Activated CD8-positive, alpha-beta memory T cell treated with anti-CD3 and anti-CD28 coated beads, Interleukin-2, amount 50 U/mL, for 4 hours (primary cell): Measurements from ENCODE around the gene C2orf81.

Experiments used
- DNase-seq: peaks from one replicate; pipeline ENCODE4 v3.0.0-alpha.2; 2020

Gene C2orf81

GRCh38 chr2:74387346-74387745, 34.1 kb downstream of the C2orf81 start:
- no peak for DNase-seq

- DNase-seq = no peak
These were observed 36.0 kb downstream of the C2orf81 start for GRCh38 chr2:74385396-74385795.

- DNase-seq = no peak
These were observed 37.4 kb downstream of the C2orf81 start for GRCh38 chr2:74384051-74384450.

GRCh38 chr2:74383254-74383653, 38.2 kb downstream of the C2orf81 start:
- DNase-seq = no peak

DNA sequence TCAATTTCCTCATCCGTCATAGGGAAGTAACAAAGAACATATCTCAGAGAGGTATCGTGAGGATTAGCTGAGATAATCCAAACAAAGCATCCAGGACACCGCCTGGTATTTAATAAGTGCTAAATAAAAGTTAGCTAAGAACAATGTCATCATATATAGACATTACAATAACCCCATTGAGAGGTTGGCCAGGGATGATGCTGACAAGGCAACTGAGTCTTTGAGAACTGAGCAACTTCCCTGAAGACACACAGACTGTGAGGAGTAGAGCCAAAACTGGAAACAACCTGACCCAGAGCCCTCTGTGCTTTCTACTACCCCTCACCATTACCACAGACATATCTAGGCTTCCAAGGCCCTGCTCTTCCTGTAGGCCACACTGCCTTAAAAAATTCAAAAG, 39.7 kb downstream of the C2orf81 start:
- no peak for DNase-seq

DNA sequence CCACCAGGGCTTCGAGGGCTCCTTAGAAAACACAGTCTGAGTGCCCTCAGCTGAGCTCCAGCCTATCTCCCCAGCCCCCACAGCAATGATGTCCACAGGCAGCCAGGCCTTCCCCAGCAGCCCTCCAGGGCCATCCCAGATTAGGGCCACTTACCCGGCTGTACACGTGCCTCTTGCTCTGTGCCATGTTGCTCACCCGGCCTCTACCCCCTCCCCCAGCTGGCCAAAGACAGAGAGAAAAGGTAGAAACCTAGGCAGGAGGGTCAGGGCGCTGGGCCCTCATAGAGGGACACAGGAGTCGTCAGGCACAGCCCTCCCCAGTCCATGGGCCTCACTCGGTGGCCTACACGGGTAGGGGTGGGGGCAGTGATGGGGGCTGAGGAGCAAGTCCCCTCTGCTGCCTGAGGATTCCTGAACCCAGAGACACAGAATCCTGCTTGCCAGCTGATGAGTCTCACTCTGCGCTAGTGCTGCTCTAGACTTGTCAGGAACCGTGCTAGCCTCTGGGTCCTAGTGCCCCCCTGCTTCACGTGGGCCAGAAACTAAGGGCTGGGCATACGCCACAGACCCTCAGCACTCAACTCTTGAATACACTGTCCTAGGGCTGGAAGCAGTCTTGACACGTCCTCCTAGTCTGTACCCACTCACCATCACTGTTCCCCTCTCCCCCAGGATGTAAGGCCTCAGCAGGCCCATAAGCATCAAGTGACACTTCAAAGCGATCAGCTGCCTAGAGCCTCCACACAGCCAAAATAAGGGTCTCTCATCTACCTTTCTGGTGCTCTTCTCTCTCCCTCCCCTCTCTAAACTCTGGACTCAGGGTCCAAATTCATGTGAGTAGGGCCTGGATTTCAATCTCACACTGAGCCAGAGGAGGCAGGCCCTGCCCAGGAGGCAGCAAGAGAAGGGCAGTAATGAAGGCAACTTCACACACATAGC, 41.3 kb downstream of the C2orf81 start, which contains the start of gene DCTN1:
TSS of gene DCTN1 (minus strand) at position 461 of the 939 bp plus-strand sequence. CDS start at position 187, 274 bp downstream.
- DNase-seq = peak; percentile 33

DNA sequence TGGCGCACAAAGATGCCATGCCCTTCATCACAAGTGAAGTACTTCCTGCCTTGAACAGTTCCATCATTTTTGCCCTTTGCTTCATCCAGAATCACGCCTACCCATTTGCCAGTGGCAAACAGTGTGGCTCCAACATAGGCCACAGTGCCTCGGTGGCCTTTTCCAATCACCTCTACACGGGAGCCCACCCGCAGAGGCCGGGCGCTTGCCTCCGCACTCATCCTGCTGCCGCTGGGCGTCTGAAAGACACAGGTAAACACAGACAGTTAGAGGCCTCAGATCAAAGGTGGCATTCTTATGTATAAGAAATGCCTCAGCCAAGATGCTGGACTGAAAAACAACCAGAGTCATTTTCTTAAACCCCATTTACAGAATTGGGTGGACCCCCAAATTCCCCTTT, 43.4 kb downstream of the C2orf81 start:
- no peak for DNase-seq

DNA sequence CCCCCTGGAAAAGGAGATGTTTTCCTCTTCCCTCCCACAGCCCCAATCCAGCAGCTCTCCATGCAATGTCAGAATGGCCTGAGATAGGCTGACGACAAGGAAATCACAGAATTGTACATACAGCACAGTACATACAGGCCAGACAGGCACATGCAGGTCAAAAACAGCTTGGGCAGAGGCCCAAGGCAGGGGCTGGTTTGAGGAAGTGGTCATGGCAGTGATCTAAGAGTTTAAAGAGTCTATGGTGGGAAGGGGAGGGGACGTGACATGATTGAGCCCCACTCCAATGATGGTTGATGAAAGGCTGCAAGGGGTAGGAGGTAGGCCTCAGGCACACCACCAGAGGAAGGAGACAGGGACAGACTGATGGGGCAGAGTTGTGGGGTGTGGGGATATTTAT, 45.6 kb downstream of the C2orf81 start:
- DNase-seq = no peak

GRCh38 chr2:74374509-74375205, 46.8 kb downstream of the C2orf81 start:
- DNase-seq = no peak

GRCh38 chr2:74373985-74374384, 47.4 kb downstream of the C2orf81 start:
- DNase-seq = no peak

GRCh38 chr2:74373221-74373676, 48.2 kb downstream of the C2orf81 start:
- DNase-seq = no peak

DNA sequence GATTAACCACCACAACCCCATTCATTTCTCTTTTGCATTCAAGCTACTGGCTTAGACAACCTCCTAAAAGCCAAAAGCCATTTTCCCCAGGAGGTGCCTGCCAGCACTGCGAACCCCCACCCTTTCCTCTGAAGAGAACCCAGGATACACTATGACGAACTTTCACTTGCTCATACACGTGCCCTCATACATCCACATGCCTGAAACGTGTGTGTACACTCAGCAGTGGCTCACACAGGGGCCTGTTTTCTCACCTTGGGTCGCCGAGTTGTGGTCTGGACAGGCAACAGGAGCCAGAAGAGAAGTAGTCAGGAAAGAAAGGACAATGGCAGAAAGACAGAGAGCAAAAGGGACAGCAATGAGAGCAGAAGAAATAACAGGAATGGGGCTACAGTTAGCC, 48.7 kb downstream of the C2orf81 start:
- no peak for DNase-seq

DNA sequence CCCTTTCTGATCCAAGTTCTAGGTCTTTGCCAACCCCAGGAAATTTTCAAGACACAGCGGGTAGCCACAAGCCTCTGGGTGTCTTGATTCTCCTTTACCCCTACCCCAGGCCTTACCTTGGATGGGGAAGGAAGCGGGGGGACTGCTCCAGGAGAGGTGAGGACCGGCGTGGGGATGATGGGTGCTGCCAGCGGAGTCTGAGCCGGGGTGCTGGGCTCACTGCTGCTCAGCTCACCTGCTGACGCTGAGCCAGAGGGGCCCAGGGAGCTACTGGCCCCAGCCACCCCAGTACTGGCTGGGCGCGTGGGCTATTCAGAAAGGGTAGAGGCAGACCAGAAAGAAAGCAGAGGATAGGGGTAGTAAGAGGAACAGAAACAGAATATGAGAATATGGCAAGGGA, 50.0 kb downstream of the C2orf81 start:
- DNase-seq = no peak

GRCh38 chr2:74369976-74370375, 51.4 kb downstream of the C2orf81 start:
- DNase-seq = no peak

DNA sequence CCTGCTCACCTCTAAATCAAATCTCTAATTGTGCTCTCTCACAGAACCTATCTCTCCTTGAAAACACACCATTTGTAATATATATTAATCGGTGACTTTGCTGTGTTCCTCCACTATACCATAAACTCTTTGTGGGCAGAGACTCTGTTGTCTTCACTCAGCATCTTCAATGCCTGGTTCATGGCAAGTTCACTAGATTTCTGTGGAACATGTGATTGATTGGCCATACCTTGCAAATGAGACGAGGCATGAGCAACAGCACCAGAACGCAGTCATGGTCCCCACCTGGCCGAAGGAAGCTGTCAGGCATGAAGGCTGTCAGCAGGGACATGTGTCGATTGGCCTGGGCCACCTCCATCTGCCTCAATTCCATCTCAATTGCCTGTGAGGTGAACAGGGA, 52.9 kb downstream of the C2orf81 start:
- DNase-seq = no peak

- no peak for DNase-seq
These were observed 53.6 kb downstream of the C2orf81 start for GRCh38 chr2:74367789-74368188.

- no peak for DNase-seq
These were observed 55.4 kb downstream of the C2orf81 start for GRCh38 chr2:74366036-74366435.

DNA sequence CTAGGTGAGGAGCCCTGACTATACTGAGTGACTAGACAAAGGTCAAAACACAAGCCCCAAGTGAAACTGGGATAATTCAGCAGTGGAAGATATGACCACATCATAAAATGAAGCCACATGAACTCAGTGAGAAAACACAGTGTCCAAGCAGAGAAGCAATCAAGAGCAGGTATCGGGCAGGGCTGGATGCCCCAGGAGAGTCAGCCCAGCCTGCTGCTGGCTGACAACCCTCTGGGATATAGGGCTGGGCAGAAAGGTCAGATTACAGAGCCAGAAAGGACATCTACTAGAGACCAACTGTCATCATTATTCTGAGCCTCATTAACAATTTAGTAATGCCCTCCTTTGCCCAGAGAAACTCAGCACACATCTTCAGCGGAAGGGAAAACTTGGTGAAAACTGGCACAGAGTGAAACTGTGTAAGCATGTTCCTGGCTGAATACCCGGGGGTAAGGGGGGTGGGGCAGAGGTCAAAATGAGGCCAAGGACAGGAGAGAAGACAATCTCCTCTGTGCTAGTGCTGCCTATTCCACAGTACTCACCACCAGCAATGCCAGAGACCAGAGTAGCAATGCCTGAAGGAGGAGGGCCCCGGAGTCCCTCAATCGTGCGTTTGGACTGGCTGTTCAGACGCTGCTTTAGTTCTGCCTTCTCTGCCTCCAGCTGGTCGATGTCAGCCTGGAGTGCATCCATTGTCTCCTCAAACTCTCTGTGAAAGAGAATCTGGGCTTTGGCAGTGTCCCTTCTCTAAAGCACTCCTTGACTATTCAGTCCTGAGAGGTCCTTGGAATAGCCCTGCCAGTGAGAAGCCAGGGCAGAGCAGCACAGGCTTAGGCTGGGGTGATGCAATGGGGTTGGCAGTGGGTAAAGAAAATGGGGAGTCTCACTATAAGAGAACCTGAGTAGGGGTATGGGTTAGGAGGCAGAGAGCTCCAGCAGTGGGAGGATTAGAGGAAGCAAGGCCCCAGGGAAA, 56.6 kb downstream of the C2orf81 start:
- DNase-seq = no peak
